Fibroblast of mammary gland (primary cell): ENCODE data around the gene PRSS38.

Experiments used
- DNase-seq: peaks from one replicate; pipeline ENCODE4 v3.0.0-alpha.2; 2010; ENCODE audit warnings: low read depth
- H3K4me3 ChIP-seq: 2 replicates; pipeline ENCODE4 v1.5.1; 2011; ENCODE audit warnings: low read depth, mild to moderate bottlenecking, low read length, moderate library complexity; ENCODE audit not compliant: control insufficient read depth
- TF ChIP-seq, protein P1 (sequence below): conservative IDR thresholded peaks from 2 replicates; pipeline ENCODE4 v1.5.1; 2011; ENCODE audit warnings: low read depth, low read length, inconsistent platforms; ENCODE audit not compliant: control insufficient read depth, insufficient read depth

The PRSS38 gene

DNA sequence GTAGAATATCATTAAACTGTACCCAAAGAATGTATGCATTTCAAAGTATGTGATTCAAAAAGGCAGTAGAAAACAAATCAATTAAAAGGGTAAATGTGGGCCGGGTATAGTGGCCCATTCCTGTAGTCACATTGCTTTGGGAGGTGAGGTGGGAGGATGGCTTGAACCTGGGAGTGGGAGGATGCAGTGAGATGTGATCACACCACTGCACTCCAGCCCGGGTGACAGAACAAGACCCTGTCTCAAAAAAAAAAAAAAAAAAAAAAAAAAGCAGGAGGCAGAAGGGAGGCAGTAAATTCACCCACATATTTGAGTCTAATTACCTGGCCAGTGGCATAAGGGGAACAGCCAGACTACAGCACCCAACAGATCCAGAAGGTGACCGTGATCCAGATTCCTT is 17.9 kb upstream of the PRSS38 start:
- TF ChIP-seq, protein P1, sequence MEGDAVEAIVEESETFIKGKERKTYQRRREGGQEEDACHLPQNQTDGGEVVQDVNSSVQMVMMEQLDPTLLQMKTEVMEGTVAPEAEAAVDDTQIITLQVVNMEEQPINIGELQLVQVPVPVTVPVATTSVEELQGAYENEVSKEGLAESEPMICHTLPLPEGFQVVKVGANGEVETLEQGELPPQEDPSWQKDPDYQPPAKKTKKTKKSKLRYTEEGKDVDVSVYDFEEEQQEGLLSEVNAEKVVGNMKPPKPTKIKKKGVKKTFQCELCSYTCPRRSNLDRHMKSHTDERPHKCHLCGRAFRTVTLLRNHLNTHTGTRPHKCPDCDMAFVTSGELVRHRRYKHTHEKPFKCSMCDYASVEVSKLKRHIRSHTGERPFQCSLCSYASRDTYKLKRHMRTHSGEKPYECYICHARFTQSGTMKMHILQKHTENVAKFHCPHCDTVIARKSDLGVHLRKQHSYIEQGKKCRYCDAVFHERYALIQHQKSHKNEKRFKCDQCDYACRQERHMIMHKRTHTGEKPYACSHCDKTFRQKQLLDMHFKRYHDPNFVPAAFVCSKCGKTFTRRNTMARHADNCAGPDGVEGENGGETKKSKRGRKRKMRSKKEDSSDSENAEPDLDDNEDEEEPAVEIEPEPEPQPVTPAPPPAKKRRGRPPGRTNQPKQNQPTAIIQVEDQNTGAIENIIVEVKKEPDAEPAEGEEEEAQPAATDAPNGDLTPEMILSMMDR = no peak
- H3K4me3 ChIP-seq = no peak overlapping the region
- DNase-seq = no peak

DNA sequence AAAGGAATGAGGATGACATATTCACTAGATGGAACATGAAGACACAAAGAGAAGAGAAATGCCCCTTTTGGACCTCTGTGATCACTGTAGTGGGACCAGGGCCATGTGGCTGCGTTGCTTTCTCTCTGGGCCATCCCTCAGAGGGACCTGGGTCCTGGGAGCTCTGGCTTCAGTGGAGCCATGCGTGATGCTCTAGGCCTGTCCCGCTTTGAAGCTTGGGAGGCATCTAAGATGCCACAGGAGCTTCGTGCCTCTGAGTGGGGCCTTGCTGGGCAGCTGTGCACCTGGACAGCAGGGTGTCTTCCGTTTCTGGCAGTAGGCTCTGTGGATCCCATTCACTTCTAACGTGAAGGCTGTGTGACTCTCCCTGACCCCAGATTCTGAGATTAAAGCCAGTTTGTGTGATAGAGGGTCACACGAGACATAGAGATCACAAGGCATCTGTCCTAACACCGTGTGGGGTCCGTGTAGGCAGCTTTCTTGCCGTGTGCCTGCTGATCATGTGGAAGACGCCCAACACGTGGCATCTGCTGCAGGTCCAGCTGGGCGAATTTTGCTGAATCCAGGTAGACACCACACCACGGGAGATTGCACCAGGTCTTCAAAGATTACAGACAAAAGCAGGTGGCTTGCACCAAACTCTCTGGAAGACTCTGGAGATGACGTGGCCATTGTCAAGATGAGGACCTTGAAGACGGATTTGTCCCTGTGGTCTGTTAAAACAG is 17.2 kb upstream of the PRSS38 start:
- no peak overlapping the region for H3K4me3 ChIP-seq
- TF ChIP-seq, protein P1 = no peak
- DNase-seq = no peak

DNA sequence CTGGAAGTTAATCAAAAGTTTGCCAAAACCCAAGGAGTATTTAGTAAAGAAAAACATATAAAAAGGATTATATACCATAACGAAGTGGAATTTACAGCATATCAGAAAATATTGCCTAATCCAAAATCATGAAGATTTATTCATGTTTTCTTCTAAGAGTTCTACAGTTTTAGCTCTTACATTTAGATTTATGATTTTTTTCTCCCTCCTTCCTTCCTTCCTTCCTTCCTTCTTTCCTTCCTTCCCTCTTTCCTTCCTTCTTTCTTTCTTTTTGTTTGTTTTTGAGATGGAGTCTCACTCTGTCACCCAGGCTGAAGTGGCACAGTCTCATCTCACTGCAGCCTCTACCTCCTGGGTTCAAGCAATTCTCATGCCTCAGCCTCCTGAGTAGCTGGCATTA is 15.7 kb upstream of the PRSS38 start:
- TF ChIP-seq, protein P1 = no peak
- DNase-seq = no peak
- no peak overlapping the region for H3K4me3 ChIP-seq

DNA sequence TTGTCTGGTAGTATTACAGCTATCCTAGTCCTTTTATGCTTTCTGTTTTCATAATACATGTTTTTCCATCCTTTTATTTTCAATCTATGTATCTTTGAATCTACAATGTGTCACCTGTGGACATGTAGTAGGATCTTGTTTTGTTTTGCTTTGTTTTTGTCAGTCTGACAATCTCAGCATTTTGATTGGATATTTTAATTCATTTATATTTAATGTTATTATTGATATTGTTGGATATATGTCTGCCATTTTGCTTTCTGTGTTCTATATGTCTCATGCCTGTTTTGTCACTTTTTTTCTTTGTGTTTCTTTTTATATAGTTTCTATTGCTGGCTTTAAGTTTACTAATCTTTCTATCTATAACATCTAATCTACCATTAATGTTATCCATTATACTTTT is 11.5 kb upstream of the PRSS38 start:
- H3K4me3 ChIP-seq = no peak overlapping the region
- TF ChIP-seq, protein P1 = no peak

DNA sequence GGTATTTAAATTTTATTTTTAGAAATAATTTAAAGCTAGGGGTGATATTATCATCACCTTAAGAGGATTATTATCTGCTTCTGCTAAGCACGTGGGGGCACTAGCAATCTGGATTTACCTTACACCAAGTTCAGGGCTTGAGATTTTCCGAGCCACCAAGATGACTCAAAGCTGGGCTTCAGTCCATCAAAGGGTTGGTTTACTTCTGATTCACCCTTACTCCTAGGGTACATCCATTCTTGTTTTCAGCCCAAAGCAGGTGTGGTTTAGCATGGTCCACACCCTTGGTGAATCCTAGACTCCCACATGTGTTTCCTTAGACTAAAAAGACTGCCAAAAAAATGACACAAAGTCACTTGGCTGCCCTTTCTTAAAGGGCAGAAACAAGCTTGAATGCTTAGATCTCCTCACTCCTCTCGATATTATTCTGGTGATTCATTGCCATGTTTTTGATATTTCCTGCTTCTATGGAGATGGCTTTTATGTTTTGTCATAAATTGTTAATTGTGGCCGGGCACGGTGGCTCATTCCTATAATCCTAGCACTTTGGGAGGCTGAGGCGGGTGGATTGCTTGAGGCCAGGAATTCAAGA is 9.8 kb upstream of the PRSS38 start:
- H3K4me3 ChIP-seq = no peak overlapping the region
- DNase-seq = peak; percentile 100
- TF ChIP-seq, protein P1 = no peak

More for the DNA sequence above, 11.5 kb upstream of the PRSS38 start:
- no peak for DNase-seq

DNA sequence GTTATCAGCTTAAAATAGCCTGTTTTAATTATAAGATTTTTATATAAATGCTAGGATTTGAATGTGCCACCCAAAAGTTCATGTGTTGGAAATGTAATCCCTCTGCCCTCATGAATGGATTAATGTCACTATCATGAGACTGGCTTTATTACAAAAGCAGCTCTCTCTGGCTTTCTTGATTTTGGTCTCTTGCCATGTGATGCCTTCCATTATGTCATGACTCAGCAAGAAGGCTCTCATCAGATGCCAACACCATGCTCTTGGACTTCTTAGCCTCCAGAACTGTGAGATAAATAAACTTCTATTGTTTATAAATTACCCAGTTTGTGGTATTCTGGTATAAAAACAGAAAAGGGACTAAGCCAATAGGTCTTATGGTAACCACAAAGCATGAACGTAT is 6.9 kb upstream of the PRSS38 start:
- no peak overlapping the region for H3K4me3 ChIP-seq
- peak; percentile 55 for DNase-seq
- TF ChIP-seq, protein P1 = no peak
